ENCODE measurements around the gene TTLL1. TPM values are rescaled to one million over a fixed set of nuclear protein-coding genes. Genes with fewer than 3 reads are reported as not detected.

TTLL1 gene
- total and polyA plus RNA-seq, 9 of the 15 experiments (the other 6 are each of a cell fraction or from before 2014, with no cell fraction given), result 0.06 to 0.85 (median 0.17) TPM

DNA sequence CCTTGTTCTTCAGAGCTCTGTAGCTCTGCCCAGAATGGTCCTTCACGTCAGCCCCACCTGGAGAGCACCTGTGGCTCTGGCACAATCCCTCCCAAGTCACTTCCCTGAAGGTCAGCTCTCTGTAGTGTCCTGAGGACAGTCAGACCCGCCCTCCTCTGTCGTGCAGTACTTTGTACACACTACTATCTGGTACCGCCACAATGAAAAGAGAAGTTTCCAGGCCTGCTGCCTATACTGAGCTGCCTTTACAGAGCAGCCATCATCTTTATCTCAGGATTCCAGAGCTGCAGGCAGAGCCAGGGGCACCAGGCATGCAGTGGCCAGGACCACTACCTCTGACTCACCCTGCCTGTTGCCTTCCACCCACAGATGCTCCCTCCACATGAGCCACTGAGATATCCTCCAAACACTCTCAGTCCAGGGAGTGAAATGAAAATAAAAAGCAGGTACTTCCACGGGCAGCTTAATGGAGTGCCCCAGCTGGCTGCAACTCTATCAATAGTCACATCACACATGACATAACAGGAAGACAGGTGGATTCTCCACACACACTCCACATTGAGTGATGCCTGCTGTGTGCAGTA, 81.6 kb downstream of the TTLL1 start (continued):
- no peak for TF ChIP-seq GTF2E2 (tag; IDR thresholded peaks at IDR 0.05)
- TF ChIP-seq, protein P1, sequence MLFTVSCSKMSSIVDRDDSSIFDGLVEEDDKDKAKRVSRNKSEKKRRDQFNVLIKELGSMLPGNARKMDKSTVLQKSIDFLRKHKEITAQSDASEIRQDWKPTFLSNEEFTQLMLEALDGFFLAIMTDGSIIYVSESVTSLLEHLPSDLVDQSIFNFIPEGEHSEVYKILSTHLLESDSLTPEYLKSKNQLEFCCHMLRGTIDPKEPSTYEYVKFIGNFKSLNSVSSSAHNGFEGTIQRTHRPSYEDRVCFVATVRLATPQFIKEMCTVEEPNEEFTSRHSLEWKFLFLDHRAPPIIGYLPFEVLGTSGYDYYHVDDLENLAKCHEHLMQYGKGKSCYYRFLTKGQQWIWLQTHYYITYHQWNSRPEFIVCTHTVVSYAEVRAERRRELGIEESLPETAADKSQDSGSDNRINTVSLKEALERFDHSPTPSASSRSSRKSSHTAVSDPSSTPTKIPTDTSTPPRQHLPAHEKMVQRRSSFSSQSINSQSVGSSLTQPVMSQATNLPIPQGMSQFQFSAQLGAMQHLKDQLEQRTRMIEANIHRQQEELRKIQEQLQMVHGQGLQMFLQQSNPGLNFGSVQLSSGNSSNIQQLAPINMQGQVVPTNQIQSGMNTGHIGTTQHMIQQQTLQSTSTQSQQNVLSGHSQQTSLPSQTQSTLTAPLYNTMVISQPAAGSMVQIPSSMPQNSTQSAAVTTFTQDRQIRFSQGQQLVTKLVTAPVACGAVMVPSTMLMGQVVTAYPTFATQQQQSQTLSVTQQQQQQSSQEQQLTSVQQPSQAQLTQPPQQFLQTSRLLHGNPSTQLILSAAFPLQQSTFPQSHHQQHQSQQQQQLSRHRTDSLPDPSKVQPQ (CRISPR knock-in tag; IDR thresholded peaks at IDR 0.05; ENCODE audit: borderline replicate concordance), result no peak
- TF ChIP-seq, protein P2, sequence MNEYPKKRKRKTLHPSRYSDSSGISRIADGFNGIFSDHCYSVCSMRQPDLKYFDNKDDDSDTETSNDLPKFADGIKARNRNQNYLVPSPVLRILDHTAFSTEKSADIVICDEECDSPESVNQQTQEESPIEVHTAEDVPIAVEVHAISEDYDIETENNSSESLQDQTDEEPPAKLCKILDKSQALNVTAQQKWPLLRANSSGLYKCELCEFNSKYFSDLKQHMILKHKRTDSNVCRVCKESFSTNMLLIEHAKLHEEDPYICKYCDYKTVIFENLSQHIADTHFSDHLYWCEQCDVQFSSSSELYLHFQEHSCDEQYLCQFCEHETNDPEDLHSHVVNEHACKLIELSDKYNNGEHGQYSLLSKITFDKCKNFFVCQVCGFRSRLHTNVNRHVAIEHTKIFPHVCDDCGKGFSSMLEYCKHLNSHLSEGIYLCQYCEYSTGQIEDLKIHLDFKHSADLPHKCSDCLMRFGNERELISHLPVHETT (CRISPR knock-in tag; conservative IDR thresholded peaks at IDR 0.05 in 1 of 2, IDR thresholded peaks at IDR 0.05 in 1 of 2), result no peak
- TF ChIP-seq ZNF175 (CRISPR knock-in tag; IDR thresholded peaks at IDR 0.05; ENCODE audit: low read depth), result no peak
- TF ChIP-seq SRSF9 (IDR thresholded peaks at IDR 0.05; ENCODE audit: borderline replicate concordance, low read depth, low read length), result no peak
- TF ChIP-seq SRF (CRISPR knock-in tag; IDR thresholded peaks at IDR 0.05), result no peak
- TF ChIP-seq GABPA (tag; conservative IDR thresholded peaks at IDR 0.05; ENCODE audit: low read depth), result no peak
- TF ChIP-seq RBM17 (IDR thresholded peaks at IDR 0.05; ENCODE audit: borderline replicate concordance, low read depth, low read length), result no peak
- TF ChIP-seq, protein P3, sequence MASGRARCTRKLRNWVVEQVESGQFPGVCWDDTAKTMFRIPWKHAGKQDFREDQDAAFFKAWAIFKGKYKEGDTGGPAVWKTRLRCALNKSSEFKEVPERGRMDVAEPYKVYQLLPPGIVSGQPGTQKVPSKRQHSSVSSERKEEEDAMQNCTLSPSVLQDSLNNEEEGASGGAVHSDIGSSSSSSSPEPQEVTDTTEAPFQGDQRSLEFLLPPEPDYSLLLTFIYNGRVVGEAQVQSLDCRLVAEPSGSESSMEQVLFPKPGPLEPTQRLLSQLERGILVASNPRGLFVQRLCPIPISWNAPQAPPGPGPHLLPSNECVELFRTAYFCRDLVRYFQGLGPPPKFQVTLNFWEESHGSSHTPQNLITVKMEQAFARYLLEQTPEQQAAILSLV (tag; IDR thresholded peaks at IDR 0.05), result no peak

Data from K562 (cell line).